B cell (primary cell): Measurements from ENCODE around the gene ANKRD11.

Source experiments
- CTCF ChIP-seq: fragments of 200-600 bp; IDR thresholded peaks from one replicate; pipeline ENCODE4 v1.8.0; 2022; ENCODE audit warnings: antibody characterized with exemption, mild to moderate bottlenecking
- EZH2 ChIP-seq: IDR thresholded peaks from 2 replicates; pipeline ENCODE4 v1.6.1; 2012; ENCODE audit warnings: borderline replicate concordance, low read depth, mild to moderate bottlenecking, moderate library complexity, low read length; ENCODE audit not compliant: insufficient read depth, poor library complexity, severe bottlenecking

- no peak for TF ChIP-seq EZH2
- TF ChIP-seq CTCF = no peak
These were observed 197.8 kb downstream of the ANKRD11 start for GRCh38 chr16:89292443-89293078.
